GM12878 (cell line): ENCODE data around the gene NFATC2.

Source experiments
- CTCF ChIP-seq, 3 experiments: IDR thresholded peaks in 2 of 3; conservative IDR thresholded peaks in 1 of 3; 2 replicates each; pipeline ENCODE4 v1.5.1; 2011; ENCODE audit warnings: low read depth in 3 of 3, low read length in 3 of 3, mild to moderate bottlenecking in 3 of 3, control low read depth in 2 of 3, moderate library complexity in 2 of 3, inconsistent platforms in 1 of 3, mixed read lengths in 1 of 3; ENCODE audit not compliant: control insufficient read depth in 2 of 3, insufficient read depth in 1 of 3; ENCODE audit errors: extremely low read depth in 1 of 3
- EZH2 ChIP-seq: IDR thresholded peaks from 2 replicates; pipeline ENCODE4 v1.6.1; 2012; ENCODE audit warnings: low read depth, mild to moderate bottlenecking, control low read depth, inconsistent platforms, low read length, borderline replicate concordance; ENCODE audit not compliant: control insufficient read depth
- HDAC2 ChIP-seq: fragments of 200-600 bp; sonication (generic); IDR thresholded peaks from 2 replicates; pipeline ENCODE4 v1.6.1; 2017
- IRF5 ChIP-seq: fragments of 450-650 bp; IDR thresholded peaks from 2 replicates; pipeline ENCODE4 v1.6.1; 2017; ENCODE audit warnings: borderline replicate concordance
- NFIC ChIP-seq: IDR thresholded peaks from 2 replicates; pipeline ENCODE4 v1.6.1; 2012; ENCODE audit warnings: low read depth, mild to moderate bottlenecking, inconsistent platforms, low read length, moderate library complexity
- POLR2AphosphoS5 ChIP-seq: IDR thresholded peaks from 2 replicates; pipeline ENCODE4 v1.6.1; 2011; ENCODE audit warnings: mild to moderate bottlenecking, low read length, inconsistent platforms

- TF ChIP-seq IRF5: no peak
- TF ChIP-seq POLR2AphosphoS5: no peak
- no peak for TF ChIP-seq HDAC2
- no peak for TF ChIP-seq EZH2
- no peak for TF ChIP-seq NFIC
- no peak for TF ChIP-seq CTCF (IDR thresholded peaks at IDR 0.05 in 2 of 3, conservative IDR thresholded peaks at IDR 0.05 in 1 of 3; ENCODE audit: control insufficient read depth in 2 of 3, extremely low read depth in 1 of 3, insufficient read depth in 1 of 3, low read depth in 3 of 3, low read length in 3 of 3)
Observed at GRCh38 chr20:51392614-51393186, 149.8 kb downstream of the NFATC2 start.
